H9 (cell line): ENCODE data around the gene RCSD1. TPM values are rescaled to one million over a fixed set of nuclear protein-coding genes. Genes with fewer than 3 reads are reported as not detected.

Experiments
- DNase-seq: peaks from one replicate; pipeline ENCODE4 v3.0.0-alpha.2; 2017
- H2AFZ ChIP-seq: one replicate; pipeline ENCODE4 v1.6.1; 2013; ENCODE audit warnings: mild to moderate bottlenecking, low read length, control low read depth, moderate library complexity
- H2AK5ac ChIP-seq: 2 replicates; pipeline ENCODE4 v1.6.1; 2013; ENCODE audit warnings: low read length, control low read depth, mixed read lengths; ENCODE audit not compliant: insufficient read length
- H2BK120ac ChIP-seq: one replicate; pipeline ENCODE4 v1.6.1; 2013; ENCODE audit warnings: low read depth, mild to moderate bottlenecking, low read length, control low read depth, inconsistent platforms; ENCODE audit not compliant: poor library complexity, severe bottlenecking
- H2BK12ac ChIP-seq: 2 replicates; pipeline ENCODE4 v1.6.1; 2013; ENCODE audit warnings: low read length, control low read depth, mixed read lengths, low read depth; ENCODE audit not compliant: insufficient read length
- H2BK15ac ChIP-seq: 2 replicates; pipeline ENCODE4 v1.6.1; 2013; ENCODE audit warnings: low read depth, low read length, control low read depth
- H2BK20ac ChIP-seq: one replicate; pipeline ENCODE4 v1.6.1; 2013; ENCODE audit warnings: low read depth, mild to moderate bottlenecking, low read length, control low read depth, inconsistent platforms; ENCODE audit not compliant: poor library complexity, severe bottlenecking
- H2BK5ac ChIP-seq: 2 replicates; pipeline ENCODE4 v1.6.1; 2013; ENCODE audit warnings: low read length, control low read depth, mixed read lengths; ENCODE audit not compliant: insufficient read length
- H3K14ac ChIP-seq: 2 replicates; pipeline ENCODE4 v1.6.1; 2013; ENCODE audit warnings: low read length, control low read depth; ENCODE audit not compliant: insufficient read depth
- H3K18ac ChIP-seq: 2 replicates; pipeline ENCODE4 v1.6.1; 2013; ENCODE audit warnings: low read depth, mild to moderate bottlenecking, mixed read lengths, low read length, control low read depth; ENCODE audit not compliant: insufficient read length
- H3K23ac ChIP-seq: 2 replicates; pipeline ENCODE4 v1.6.1; 2013; ENCODE audit warnings: low read length, control low read depth, mixed read lengths, low read depth; ENCODE audit not compliant: insufficient read length
- H3K23me2 ChIP-seq: 2 replicates; pipeline ENCODE4 v1.6.1; 2013; ENCODE audit warnings: low read depth, mild to moderate bottlenecking, mixed read lengths, low read length, control low read depth; ENCODE audit not compliant: insufficient read length, poor library complexity, severe bottlenecking
- H3K27ac ChIP-seq: 2 replicates; pipeline ENCODE4 v1.5.1; 2013; ENCODE audit warnings: low read length, control low read depth, mixed read lengths, low read depth; ENCODE audit not compliant: insufficient read length
- H3K27me3 ChIP-seq: 2 replicates; pipeline ENCODE4 v1.6.1; 2013; ENCODE audit warnings: low read length, control low read depth, inconsistent platforms; ENCODE audit not compliant: insufficient read depth
- H3K4ac ChIP-seq: 2 replicates; pipeline ENCODE4 v1.6.1; 2013; ENCODE audit warnings: low read depth, mild to moderate bottlenecking, control low read depth, inconsistent platforms, low read length, moderate library complexity
- H3K4me1 ChIP-seq: 2 replicates; pipeline ENCODE4 v1.6.1; 2013; ENCODE audit warnings: low read length, control low read depth, inconsistent platforms; ENCODE audit not compliant: insufficient read depth
- H3K4me2 ChIP-seq: 2 replicates; pipeline ENCODE4 v1.6.1; 2013; ENCODE audit warnings: low read length, control low read depth, mixed read lengths; ENCODE audit not compliant: insufficient read length, insufficient read depth
- H3K56ac ChIP-seq: 2 replicates; pipeline ENCODE4 v1.6.1; 2013; ENCODE audit warnings: low read depth, mild to moderate bottlenecking, mixed read lengths, low read length, control low read depth; ENCODE audit not compliant: insufficient read length
- H3K79me1 ChIP-seq: 2 replicates; pipeline ENCODE4 v1.6.1; 2013; ENCODE audit warnings: low read depth, mild to moderate bottlenecking, moderate library complexity, low read length, control low read depth, inconsistent platforms; ENCODE audit not compliant: insufficient read depth, poor library complexity, severe bottlenecking
- H3K79me2 ChIP-seq: 2 replicates; pipeline ENCODE4 v1.6.1; 2013; ENCODE audit warnings: low read length, control low read depth, inconsistent platforms; ENCODE audit not compliant: insufficient read depth
- H3K9ac ChIP-seq: 2 replicates; pipeline ENCODE4 v1.6.1; 2013; ENCODE audit warnings: low read length, control low read depth, mixed read lengths; ENCODE audit not compliant: insufficient read length; ENCODE audit errors: extremely low read depth
- H3K9me3 ChIP-seq: one replicate; pipeline ENCODE4 v1.6.1; 2013; ENCODE audit warnings: low read depth, low read length, inconsistent platforms; ENCODE audit not compliant: control insufficient read depth
- H3T11ph ChIP-seq: one replicate; pipeline ENCODE4 v1.6.1; 2013; ENCODE audit warnings: mild to moderate bottlenecking, low read length, control low read depth, inconsistent platforms
- H4K20me1 ChIP-seq: one replicate; pipeline ENCODE4 v1.6.1; 2013; ENCODE audit not compliant: control insufficient read depth, insufficient read length, insufficient read depth
- H4K5ac ChIP-seq: 2 replicates; pipeline ENCODE4 v1.6.1; 2013; ENCODE audit warnings: low read depth, mild to moderate bottlenecking, mixed read lengths, low read length, control low read depth; ENCODE audit not compliant: insufficient read length
- H4K8ac ChIP-seq: replicated peaks from 2 replicates; pipeline ENCODE4 v1.6.1; 2013; ENCODE audit warnings: low read length, control low read depth, mixed read lengths, low read depth; ENCODE audit not compliant: insufficient read length
- H4K91ac ChIP-seq: 2 replicates; pipeline ENCODE4 v1.6.1; 2013; ENCODE audit warnings: low read depth, mild to moderate bottlenecking, moderate library complexity, mixed read lengths, low read length, control low read depth; ENCODE audit not compliant: insufficient read length
- H3K27ac Mint-ChIP-seq, 3 experiments: 2 replicates in 2 of 3; 3 replicates in 1 of 3; pipeline ENCODE4 v1.8.0; 2020 to 2021; ENCODE audit warnings: mixed read lengths in 3 of 3, mild to moderate bottlenecking in 1 of 3, moderate library complexity in 1 of 3
- H3K27me3 Mint-ChIP-seq: 2 replicates; pipeline ENCODE4 v1.8.0; 2021; ENCODE audit warnings: low read depth, mild to moderate bottlenecking, moderate library complexity, mixed read lengths
- H3K36me3 Mint-ChIP-seq, 3 experiments: 2 replicates in 2 of 3; 3 replicates in 1 of 3; pipeline ENCODE4 v1.8.0; 2020 to 2021; ENCODE audit warnings: low read depth in 3 of 3, mixed read lengths in 3 of 3; ENCODE audit not compliant: insufficient read depth in 1 of 3
- H3K4me1 Mint-ChIP-seq, 2 experiments: 2 replicates each; pipeline ENCODE4 v1.8.0; 2020; ENCODE audit warnings: mixed read lengths in 2 of 2
- H3K4me3 Mint-ChIP-seq, 2 experiments: 2 replicates in 1 of 2; 3 replicates in 1 of 2; pipeline ENCODE4 v1.8.0; 2020 to 2021; ENCODE audit warnings: mild to moderate bottlenecking in 2 of 2, mixed read lengths in 2 of 2, moderate library complexity in 1 of 2
- H3K9me3 Mint-ChIP-seq, 2 experiments: 2 replicates in 1 of 2; 3 replicates in 1 of 2; pipeline ENCODE4 v1.8.0; 2020; ENCODE audit warnings: mild to moderate bottlenecking in 2 of 2, mixed read lengths in 2 of 2, moderate library complexity in 1 of 2
- CTCF ChIP-seq: fragments of 200-600 bp; sonication (generic); conservative IDR thresholded peaks from 3 replicates; pipeline ENCODE4 v1.8.0; 2021; ENCODE audit warnings: antibody characterized with exemption, mild to moderate bottlenecking
- WGBS: extraction: QIAGEN DNeasy Blood & Tissue Kit; methylation state at CpG from one replicate; pipeline ENCODE4 v1.1.7; 2013; ENCODE audit warnings: missing lambda C conversion rate, low lambda C conversion rate, mixed read lengths; ENCODE audit not compliant: insufficient read length; ENCODE audit errors: extremely low coverage; 5-methylcytosine and 5-hydroxymethylcytosine counted together
- total RNA-seq: library from RNA; stranded (reverse); gene quantifications from 2 replicates; pipeline ENCODE4 v1.2.1, GENCODE V29; 2021

Gene RCSD1
- total RNA-seq, 1 experiment from 2014 or later: 0.13 TPM

- Histone ChIP-seq H2AFZ (no peak overlapping the region), H3K4ac (no peak overlapping the region)
Measured at GRCh38 chr1:167616521-167616920, 13.5 kb upstream of the RCSD1 start.

More at GRCh38 chr1:167616521-167616920, 13.5 kb upstream of the RCSD1 start:
- H3K79me1 ChIP-seq: no peaks in the 10 kb centered on the region
- H2AK5ac ChIP-seq: no peak overlapping the region
- peaks cover 6% of the 10 kb centered on the region for H3K27me3 Mint-ChIP-seq
- H3K9ac ChIP-seq: no peak overlapping the region
- no peak overlapping the region for H3K4me2 ChIP-seq
- TF ChIP-seq CTCF: no peak
- H3K27ac Mint-ChIP-seq: no peak overlapping the region
- DNase-seq: no peak
- peaks cover 20 to 23% of the 10 kb centered on the region in 2 experiments for H3K4me1 Mint-ChIP-seq
- no peaks in the 10 kb centered on the region for H4K20me1 ChIP-seq
- no peak overlapping the region for H3T11ph ChIP-seq
- H3K23me2 ChIP-seq: no peaks in the 10 kb centered on the region
- no peak overlapping the region for H4K5ac ChIP-seq
- no peak overlapping the region for H3K56ac ChIP-seq
- no peaks in the 10 kb centered on the region for H3K27me3 ChIP-seq
- no CpG with 5 or more reads among the region's 8 CpGs for WGBS
- no peak overlapping the region for H3K4me3 Mint-ChIP-seq
- no peak overlapping the region for H2BK12ac ChIP-seq
- H4K91ac ChIP-seq: no peak overlapping the region
- no peak overlapping the region for H3K27ac ChIP-seq
- no peak overlapping the region for H2BK15ac ChIP-seq
- H3K9me3 ChIP-seq: no peaks in the 10 kb centered on the region
- peaks cover 11% of the 10 kb centered on the region; the same call in 1 of the 2 replicates for H3K4me1 ChIP-seq
- H3K36me3 Mint-ChIP-seq: peaks cover 7 to 11% (median 10%) of the 10 kb centered on the region in 3 experiments; a peak in 6 of 7 replicates
- peaks cover 13 to 15% of the 10 kb centered on the region in 2 experiments for H3K9me3 Mint-ChIP-seq
- H3K79me2 ChIP-seq: no peaks in the 10 kb centered on the region
- no peak overlapping the region for H2BK20ac ChIP-seq
- H2BK120ac ChIP-seq: no peak overlapping the region
- no peak overlapping the region for H4K8ac ChIP-seq
- no peak overlapping the region for H3K23ac ChIP-seq
- H3K18ac ChIP-seq: no peak overlapping the region
- H2BK5ac ChIP-seq: no peak overlapping the region
- H3K14ac ChIP-seq: no peak overlapping the region
